ENCODE data around the gene MIB1.

DNA sequence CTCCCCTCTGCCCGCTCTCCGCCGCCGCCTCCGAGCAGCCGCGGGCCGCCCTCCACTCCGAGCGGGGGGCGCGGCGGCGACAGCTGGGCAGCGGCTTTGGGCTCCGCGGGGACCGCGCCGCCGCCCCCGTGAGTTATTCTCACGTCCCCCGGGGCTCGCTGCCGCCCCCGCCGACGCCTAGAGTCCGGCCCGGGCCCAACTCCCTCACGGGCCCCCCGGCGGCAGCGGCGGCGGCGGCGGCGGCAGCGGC, 645 bp downstream of the MIB1 start:
- TF ChIP-seq, protein P1, sequence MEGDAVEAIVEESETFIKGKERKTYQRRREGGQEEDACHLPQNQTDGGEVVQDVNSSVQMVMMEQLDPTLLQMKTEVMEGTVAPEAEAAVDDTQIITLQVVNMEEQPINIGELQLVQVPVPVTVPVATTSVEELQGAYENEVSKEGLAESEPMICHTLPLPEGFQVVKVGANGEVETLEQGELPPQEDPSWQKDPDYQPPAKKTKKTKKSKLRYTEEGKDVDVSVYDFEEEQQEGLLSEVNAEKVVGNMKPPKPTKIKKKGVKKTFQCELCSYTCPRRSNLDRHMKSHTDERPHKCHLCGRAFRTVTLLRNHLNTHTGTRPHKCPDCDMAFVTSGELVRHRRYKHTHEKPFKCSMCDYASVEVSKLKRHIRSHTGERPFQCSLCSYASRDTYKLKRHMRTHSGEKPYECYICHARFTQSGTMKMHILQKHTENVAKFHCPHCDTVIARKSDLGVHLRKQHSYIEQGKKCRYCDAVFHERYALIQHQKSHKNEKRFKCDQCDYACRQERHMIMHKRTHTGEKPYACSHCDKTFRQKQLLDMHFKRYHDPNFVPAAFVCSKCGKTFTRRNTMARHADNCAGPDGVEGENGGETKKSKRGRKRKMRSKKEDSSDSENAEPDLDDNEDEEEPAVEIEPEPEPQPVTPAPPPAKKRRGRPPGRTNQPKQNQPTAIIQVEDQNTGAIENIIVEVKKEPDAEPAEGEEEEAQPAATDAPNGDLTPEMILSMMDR (IDR thresholded peaks at IDR 0.05), result no peak
- TF ChIP-seq POLR2A (IDR thresholded peaks at IDR 0.05), result no peak

Measured in vagina (tissue), 2 donors.